ENCODE measurements around the gene MYO10. TPM values are rescaled to one million over a fixed set of nuclear protein-coding genes. Genes with fewer than 3 reads are reported as not detected.
A peak's percentile ranks its signal among the peaks of the same experiment; 100 is the strongest.

Gene MYO10
- total RNA-seq, 1 experiment from 2014 or later = 89.8 TPM

DNA sequence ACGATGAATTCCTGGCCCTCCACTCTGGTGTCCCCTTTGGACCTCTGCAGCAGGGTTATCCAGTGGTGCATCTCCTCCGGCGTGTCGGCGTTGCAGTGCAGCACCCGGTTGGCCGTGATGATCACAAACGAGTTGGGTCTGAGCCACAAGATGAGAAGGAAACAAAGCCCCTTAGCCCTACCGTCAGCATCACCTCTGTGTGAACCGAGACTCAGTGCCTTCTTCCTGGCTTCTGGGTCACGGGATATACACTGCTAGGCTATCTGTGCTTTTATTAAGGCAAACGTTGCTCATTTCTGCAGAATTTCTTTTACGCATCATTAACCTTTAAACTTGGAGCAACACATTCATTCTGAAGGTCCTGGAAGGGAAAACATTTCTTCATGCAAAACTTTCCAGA is 254.2 kb downstream of the MYO10 start:
- no peaks in the 10 kb centered on the region for H3K4me1 Mint-ChIP-seq
- no peak overlapping the region for H3K4me3 Mint-ChIP-seq
- no peak overlapping the region for H3K27ac Mint-ChIP-seq
- H3K27me3 Mint-ChIP-seq (ENCODE audit: low read depth) = no peaks in the 10 kb centered on the region
- DNase-seq (ENCODE audit: low spot score) = no peak
- H3K9me3 Mint-ChIP-seq = no peaks in the 10 kb centered on the region
- peaks cover 83% of the 10 kb centered on the region for H3K36me3 Mint-ChIP-seq
- ChIA-PET CTCF (no interaction called here), POLR2A (no interaction called here)
- no peak for ATAC-seq
- TF ChIP-seq FOXK1 (CRISPR knock-in tag; IDR thresholded peaks at IDR 0.05) = no peak
- TF ChIP-seq RORB (CRISPR knock-in tag; IDR thresholded peaks at IDR 0.05) = no peak
- no peak for TF ChIP-seq SP1 (CRISPR knock-in tag; conservative IDR thresholded peaks at IDR 0.05)
- no peak for TF ChIP-seq NFYB (CRISPR knock-in tag; conservative IDR thresholded peaks at IDR 0.05; ENCODE audit: low read depth)
- TF ChIP-seq, protein P1, sequence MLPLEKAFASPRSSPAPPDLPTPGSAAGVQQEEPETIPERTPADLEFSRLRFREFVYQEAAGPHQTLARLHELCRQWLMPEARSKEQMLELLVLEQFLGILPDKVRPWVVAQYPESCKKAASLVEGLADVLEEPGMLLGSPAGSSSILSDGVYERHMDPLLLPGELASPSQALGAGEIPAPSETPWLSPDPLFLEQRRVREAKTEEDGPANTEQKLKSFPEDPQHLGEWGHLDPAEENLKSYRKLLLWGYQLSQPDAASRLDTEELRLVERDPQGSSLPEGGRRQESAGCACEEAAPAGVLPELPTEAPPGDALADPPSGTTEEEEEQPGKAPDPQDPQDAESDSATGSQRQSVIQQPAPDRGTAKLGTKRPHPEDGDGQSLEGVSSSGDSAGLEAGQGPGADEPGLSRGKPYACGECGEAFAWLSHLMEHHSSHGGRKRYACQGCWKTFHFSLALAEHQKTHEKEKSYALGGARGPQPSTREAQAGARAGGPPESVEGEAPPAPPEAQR (CRISPR knock-in tag; IDR thresholded peaks at IDR 0.05) = no peak
- TF ChIP-seq ZNF232 (CRISPR knock-in tag; IDR thresholded peaks at IDR 0.05) = no peak
- TF ChIP-seq ZNF423 (CRISPR knock-in tag; IDR thresholded peaks at IDR 0.05) = no peak
- no peak for TF ChIP-seq NR1H2 (CRISPR knock-in tag; IDR thresholded peaks at IDR 0.05)
- TF ChIP-seq, protein P2, sequence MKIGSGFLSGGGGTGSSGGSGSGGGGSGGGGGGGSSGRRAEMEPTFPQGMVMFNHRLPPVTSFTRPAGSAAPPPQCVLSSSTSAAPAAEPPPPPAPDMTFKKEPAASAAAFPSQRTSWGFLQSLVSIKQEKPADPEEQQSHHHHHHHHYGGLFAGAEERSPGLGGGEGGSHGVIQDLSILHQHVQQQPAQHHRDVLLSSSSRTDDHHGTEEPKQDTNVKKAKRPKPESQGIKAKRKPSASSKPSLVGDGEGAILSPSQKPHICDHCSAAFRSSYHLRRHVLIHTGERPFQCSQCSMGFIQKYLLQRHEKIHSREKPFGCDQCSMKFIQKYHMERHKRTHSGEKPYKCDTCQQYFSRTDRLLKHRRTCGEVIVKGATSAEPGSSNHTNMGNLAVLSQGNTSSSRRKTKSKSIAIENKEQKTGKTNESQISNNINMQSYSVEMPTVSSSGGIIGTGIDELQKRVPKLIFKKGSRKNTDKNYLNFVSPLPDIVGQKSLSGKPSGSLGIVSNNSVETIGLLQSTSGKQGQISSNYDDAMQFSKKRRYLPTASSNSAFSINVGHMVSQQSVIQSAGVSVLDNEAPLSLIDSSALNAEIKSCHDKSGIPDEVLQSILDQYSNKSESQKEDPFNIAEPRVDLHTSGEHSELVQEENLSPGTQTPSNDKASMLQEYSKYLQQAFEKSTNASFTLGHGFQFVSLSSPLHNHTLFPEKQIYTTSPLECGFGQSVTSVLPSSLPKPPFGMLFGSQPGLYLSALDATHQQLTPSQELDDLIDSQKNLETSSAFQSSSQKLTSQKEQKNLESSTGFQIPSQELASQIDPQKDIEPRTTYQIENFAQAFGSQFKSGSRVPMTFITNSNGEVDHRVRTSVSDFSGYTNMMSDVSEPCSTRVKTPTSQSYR (CRISPR knock-in tag; IDR thresholded peaks at IDR 0.05) = no peak
- TF ChIP-seq, protein P3, sequence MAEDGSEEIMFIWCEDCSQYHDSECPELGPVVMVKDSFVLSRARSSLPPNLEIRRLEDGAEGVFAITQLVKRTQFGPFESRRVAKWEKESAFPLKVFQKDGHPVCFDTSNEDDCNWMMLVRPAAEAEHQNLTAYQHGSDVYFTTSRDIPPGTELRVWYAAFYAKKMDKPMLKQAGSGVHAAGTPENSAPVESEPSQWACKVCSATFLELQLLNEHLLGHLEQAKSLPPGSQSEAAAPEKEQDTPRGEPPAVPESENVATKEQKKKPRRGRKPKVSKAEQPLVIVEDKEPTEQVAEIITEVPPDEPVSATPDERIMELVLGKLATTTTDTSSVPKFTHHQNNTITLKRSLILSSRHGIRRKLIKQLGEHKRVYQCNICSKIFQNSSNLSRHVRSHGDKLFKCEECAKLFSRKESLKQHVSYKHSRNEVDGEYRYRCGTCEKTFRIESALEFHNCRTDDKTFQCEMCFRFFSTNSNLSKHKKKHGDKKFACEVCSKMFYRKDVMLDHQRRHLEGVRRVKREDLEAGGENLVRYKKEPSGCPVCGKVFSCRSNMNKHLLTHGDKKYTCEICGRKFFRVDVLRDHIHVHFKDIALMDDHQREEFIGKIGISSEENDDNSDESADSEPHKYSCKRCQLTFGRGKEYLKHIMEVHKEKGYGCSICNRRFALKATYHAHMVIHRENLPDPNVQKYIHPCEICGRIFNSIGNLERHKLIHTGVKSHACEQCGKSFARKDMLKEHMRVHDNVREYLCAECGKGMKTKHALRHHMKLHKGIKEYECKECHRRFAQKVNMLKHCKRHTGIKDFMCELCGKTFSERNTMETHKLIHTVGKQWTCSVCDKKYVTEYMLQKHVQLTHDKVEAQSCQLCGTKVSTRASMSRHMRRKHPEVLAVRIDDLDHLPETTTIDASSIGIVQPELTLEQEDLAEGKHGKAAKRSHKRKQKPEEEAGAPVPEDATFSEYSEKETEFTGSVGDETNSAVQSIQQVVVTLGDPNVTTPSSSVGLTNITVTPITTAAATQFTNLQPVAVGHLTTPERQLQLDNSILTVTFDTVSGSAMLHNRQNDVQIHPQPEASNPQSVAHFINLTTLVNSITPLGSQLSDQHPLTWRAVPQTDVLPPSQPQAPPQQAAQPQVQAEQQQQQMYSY (CRISPR knock-in tag; IDR thresholded peaks at IDR 0.05) = no peak

DNA sequence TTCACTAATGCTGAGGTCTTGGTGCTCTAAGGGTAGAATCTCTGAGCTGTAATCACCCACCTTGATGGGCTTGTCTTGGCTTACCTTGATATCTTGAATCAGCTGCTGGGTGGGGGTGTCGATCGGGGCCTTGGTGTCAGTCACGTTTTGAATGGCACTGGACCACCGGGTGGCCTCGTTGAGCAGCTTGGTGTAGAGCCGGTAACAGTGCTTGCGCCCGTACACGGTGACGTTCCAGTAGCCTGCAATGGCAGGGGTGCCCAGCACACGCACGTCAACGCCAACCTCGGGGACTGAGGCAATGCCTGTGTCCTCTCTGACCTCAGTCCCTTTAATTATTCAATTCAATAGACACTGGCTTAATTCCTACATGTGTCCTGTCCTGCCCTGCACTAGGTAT is 256.2 kb downstream of the MYO10 start:
- DNase-seq (ENCODE audit: low spot score) (peak; percentile 50), ATAC-seq (peak; percentile 83)
- ChIA-PET POLR2A (interaction anchor here (1.1 to 1.6 kb wide), 2 partner anchors 14 to 15 kb away, joined by 3 to 4 read pairs; no protein-coding TSS in a partner anchor), CTCF (interaction anchor here (0.6 to 2.5 kb wide), 6 partner anchors 10 to 510 kb away, joined by 3 to 17 read pairs (median 4); no protein-coding TSS in a partner anchor)
- H3K4me3 Mint-ChIP-seq = no peak overlapping the region
- TF ChIP-seq, protein P4, sequence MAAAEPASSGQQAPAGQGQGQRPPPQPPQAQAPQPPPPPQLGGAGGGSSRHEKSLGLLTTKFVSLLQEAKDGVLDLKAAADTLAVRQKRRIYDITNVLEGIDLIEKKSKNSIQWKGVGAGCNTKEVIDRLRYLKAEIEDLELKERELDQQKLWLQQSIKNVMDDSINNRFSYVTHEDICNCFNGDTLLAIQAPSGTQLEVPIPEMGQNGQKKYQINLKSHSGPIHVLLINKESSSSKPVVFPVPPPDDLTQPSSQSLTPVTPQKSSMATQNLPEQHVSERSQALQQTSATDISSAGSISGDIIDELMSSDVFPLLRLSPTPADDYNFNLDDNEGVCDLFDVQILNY (CRISPR knock-in tag; IDR thresholded peaks at IDR 0.05) = no peak
- no peak for TF ChIP-seq ZNF423 (CRISPR knock-in tag; IDR thresholded peaks at IDR 0.05)
- no peak for TF ChIP-seq CREB1 (CRISPR knock-in tag; IDR thresholded peaks at IDR 0.05)
- no peak overlapping the region; the same call in 1 of the 2 replicates for H3K27ac Mint-ChIP-seq
- H3K27me3 Mint-ChIP-seq (ENCODE audit: low read depth) = no peaks in the 10 kb centered on the region
- no peaks in the 10 kb centered on the region for H3K4me1 Mint-ChIP-seq
- no peaks in the 10 kb centered on the region for H3K9me3 Mint-ChIP-seq
- H3K36me3 Mint-ChIP-seq = peaks cover 87% of the 10 kb centered on the region

DNA sequence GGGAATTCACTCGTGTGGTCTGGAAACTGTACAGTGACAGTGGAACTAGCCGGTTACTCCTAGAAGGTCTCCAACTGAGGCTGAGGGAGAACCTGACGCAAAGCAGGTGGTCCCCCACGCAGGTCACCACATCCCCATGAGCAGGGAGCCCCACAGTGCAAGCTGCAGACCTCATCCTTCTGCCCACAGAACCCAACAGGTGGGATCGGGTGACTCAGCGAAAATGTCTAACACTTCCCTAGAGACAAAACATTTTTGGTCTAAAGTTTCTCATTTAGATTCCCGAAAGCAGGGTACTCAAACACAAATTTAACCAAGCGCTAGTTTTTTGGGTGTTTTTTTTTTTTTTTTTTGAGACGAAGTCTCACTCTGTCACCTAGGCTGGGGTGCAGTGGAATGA is 256.9 kb downstream of the MYO10 start:
- Mint-ChIP-seq H3K27me3 (ENCODE audit: low read depth) (no peaks in the 10 kb centered on the region), H3K9me3 (no peaks in the 10 kb centered on the region), H3K4me3 (no peak overlapping the region), H3K4me1 (no peaks in the 10 kb centered on the region), H3K36me3 (peaks cover 88% of the 10 kb centered on the region), H3K27ac (no peak overlapping the region)
- ChIA-PET CTCF (interaction anchor here (0.6 to 2.5 kb wide), 5 partner anchors 11 to 511 kb away, joined by 3 to 17 read pairs (median 5); no protein-coding TSS in a partner anchor), POLR2A (no interaction called here)
- ATAC-seq = no peak
- no peak for DNase-seq (ENCODE audit: low spot score)
- TF ChIP-seq, protein P5, sequence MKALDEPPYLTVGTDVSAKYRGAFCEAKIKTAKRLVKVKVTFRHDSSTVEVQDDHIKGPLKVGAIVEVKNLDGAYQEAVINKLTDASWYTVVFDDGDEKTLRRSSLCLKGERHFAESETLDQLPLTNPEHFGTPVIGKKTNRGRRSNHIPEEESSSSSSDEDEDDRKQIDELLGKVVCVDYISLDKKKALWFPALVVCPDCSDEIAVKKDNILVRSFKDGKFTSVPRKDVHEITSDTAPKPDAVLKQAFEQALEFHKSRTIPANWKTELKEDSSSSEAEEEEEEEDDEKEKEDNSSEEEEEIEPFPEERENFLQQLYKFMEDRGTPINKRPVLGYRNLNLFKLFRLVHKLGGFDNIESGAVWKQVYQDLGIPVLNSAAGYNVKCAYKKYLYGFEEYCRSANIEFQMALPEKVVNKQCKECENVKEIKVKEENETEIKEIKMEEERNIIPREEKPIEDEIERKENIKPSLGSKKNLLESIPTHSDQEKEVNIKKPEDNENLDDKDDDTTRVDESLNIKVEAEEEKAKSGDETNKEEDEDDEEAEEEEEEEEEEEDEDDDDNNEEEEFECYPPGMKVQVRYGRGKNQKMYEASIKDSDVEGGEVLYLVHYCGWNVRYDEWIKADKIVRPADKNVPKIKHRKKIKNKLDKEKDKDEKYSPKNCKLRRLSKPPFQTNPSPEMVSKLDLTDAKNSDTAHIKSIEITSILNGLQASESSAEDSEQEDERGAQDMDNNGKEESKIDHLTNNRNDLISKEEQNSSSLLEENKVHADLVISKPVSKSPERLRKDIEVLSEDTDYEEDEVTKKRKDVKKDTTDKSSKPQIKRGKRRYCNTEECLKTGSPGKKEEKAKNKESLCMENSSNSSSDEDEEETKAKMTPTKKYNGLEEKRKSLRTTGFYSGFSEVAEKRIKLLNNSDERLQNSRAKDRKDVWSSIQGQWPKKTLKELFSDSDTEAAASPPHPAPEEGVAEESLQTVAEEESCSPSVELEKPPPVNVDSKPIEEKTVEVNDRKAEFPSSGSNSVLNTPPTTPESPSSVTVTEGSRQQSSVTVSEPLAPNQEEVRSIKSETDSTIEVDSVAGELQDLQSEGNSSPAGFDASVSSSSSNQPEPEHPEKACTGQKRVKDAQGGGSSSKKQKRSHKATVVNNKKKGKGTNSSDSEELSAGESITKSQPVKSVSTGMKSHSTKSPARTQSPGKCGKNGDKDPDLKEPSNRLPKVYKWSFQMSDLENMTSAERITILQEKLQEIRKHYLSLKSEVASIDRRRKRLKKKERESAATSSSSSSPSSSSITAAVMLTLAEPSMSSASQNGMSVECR (CRISPR knock-in tag; IDR thresholded peaks at IDR 0.05; ENCODE audit: borderline replicate concordance) = no peak
- TF ChIP-seq, protein P6, sequence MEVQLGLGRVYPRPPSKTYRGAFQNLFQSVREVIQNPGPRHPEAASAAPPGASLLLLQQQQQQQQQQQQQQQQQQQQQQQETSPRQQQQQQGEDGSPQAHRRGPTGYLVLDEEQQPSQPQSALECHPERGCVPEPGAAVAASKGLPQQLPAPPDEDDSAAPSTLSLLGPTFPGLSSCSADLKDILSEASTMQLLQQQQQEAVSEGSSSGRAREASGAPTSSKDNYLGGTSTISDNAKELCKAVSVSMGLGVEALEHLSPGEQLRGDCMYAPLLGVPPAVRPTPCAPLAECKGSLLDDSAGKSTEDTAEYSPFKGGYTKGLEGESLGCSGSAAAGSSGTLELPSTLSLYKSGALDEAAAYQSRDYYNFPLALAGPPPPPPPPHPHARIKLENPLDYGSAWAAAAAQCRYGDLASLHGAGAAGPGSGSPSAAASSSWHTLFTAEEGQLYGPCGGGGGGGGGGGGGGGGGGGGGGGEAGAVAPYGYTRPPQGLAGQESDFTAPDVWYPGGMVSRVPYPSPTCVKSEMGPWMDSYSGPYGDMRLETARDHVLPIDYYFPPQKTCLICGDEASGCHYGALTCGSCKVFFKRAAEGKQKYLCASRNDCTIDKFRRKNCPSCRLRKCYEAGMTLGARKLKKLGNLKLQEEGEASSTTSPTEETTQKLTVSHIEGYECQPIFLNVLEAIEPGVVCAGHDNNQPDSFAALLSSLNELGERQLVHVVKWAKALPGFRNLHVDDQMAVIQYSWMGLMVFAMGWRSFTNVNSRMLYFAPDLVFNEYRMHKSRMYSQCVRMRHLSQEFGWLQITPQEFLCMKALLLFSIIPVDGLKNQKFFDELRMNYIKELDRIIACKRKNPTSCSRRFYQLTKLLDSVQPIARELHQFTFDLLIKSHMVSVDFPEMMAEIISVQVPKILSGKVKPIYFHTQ (CRISPR knock-in tag; IDR thresholded peaks at IDR 0.05) = no peak
- TF ChIP-seq HMGA2 (CRISPR knock-in tag; IDR thresholded peaks at IDR 0.05) (no peak), NFE2L1 (CRISPR knock-in tag; IDR thresholded peaks at IDR 0.05) (no peak)
